Fibroblast of skin of left quadriceps (primary cell): ENCODE results near the gene RBM38.

Experiments
- DNase-seq, 2 experiments: peaks; one replicate each; pipeline ENCODE4 v3.0.0-alpha.2; 2013; ENCODE audit warnings: low read depth in 2 of 2

The RBM38 gene

DNA sequence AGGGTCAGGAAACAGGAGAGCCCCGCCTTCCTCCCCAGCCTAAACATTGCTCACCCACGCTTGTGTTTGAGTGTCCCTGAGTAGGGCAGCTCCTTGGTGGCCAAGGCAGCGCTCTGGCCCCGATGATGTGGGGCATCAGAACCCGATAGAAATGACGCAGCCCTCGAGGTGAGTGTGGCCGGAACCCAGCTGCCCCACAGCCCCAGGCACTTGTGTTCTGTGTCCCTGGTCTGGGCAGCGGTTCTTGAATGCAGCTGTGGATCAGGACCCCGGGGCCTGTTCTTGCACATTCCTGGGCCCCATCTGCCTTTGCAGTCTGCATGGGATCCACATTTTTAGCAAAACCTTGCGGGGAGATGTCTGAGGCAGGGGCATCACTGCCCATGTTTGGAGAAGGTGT lies 12.8 kb downstream of the RBM38 start:
- no peak for DNase-seq

DNA sequence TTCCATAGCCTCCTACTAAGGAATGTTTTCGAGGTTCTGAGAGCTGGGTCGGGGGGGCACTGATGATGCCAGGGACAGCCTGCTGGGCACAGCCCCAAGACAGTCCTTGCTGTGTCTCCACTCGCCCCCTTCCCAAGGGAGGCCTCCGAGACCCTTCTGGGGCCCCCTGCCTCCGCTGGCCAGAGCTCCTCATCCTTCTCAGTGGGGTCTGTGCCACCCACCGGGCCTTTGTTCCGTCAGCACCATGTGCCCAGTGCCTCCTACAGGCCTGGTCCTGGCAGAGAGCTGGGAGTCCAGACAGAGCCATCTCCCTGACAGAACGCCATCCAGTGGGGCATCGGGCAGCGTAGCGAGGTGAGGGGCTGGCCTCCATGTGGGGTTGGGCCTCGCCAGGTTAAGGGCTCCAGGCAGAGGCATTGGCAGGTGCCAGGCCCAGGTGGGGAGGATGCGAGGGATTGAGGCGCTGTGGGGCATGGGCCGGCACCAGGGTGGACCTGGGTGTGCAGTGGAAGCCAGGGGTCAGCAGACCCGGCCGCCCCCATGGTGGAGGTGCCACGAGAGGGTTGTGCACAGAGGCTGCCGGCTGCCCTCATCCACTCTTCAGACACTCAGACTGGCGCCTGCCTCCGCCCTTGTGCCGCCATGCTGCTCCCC lies 13.3 kb downstream of the RBM38 start:
- no peak for DNase-seq

DNA sequence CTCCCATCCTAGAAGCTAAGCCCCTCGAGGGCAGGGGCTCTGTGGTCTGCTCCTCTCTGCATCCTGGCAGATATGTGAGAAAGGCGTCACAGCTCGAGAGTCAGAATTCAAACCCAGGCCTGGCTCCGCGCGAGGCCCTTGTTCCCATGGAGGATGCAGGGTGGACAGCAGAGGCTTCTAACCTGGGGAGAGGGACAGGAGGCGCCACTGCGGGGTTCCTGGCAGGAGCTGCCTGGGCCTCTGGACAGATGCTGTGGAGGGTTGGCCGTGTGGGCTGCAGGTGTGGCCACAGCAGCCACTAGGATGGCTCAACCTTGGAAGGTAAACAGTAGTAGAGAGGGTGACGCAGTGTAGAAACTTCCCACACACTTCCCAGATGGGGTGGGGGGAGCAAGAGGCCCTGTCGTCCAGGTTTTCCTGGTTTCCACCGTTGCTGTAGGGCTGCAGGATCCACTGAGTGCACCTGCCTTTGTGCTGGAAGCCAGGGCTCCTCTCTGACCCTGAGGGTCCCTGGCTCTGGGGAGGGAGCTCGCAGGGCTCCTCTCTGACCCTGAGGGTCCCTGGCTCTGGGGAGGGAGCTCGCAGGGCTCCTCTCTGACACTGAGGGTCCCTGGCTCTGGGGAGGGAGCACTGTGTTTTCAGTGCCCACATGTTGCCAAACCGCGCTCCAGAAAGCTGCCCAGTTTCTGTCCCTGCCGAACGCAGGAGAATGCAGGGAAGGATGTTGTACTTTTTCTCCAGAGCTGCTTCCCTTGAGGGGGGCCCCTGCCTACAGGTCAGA lies 14.2 kb downstream of the RBM38 start:
- DNase-seq = no peak

DNA sequence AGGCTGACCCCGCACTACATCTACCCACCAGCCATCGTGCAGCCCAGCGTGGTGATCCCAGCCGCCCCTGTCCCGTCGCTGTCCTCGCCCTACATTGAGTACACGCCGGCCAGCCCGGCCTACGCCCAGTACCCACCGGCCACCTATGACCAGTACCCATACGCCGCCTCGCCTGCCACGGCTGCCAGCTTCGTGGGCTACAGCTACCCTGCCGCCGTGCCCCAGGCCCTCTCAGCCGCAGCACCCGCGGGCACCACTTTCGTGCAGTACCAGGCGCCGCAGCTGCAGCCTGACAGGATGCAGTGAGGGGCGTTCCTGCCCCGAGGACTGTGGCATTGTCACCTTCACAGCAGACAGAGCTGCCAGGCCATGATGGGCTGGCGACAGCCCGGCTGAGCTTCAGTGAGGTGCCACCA lies 16.4 kb downstream of the RBM38 start:
- DNase-seq = no peak

DNA sequence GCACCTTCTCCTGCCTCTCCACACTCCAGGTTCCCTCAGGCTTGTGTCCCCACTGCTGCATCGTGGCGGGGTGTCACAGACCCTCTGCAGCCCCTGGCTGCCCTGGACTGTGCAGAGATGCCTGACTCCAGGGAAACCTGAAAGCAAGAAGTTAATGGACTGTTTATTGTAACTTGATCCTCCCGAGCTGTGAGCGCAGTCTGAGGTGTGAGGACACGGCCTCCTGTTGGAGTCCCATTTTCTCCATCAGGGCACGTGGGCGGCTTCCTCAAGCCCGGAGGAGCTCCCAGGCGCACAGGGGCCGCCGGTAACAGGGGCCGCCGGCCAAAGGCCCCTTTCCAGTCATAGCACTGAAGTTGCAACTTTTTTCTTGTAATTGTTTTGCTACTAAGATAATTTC lies 16.9 kb downstream of the RBM38 start:
- no peak for DNase-seq

DNA sequence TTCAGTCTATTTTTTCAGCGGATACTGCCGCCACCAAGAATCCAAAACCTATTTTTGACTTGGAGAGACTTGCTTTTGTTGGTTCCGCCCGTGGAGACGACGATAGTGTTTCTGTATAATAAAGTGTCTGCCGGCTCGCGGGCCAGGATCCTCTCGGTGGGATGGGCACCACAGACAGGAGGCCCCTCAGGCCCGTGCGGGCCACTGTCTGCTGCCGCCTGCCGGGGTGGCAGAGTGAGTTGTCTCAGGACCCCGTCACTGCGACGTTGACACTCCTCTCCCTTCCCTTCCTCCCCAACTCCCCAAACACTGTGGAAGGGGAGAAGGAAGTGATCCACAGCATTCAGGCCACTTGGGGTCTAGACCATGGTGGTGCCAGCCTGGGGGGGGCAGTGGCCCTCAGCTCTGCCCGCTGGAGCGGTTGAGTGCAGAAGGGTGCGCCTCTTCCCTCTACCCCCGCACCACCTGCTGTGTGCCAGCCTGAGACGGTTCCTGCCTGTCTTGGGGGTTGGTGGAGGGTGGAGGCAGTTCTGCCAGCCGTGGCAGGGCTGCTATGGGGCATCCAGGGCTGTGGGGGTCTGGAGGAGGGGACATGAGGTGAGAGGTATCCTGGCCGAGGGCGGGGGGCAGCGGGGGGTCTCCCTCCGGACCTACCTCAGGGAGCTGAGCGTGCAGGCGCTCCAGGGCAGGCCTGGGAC lies 17.5 kb downstream of the RBM38 start:
- no peak for DNase-seq

DNA sequence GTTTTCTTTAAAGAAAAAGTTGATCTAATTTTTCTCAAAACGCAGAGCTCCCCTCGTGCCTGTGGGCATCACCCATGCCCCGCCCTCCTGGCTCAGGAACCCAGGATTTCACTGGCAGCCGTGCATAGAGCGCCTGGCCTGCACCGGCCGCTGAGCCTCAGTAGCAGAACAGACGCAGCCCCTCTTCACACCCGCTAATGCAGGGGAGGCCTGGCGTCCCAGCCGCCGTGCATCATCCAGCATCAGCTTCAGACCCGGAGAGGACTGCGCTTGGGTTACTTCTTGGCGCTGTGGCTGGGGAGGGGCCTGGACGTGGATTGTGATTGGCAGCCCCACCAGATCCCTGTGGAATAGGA lies 18.1 kb downstream of the RBM38 start:
- DNase-seq = no peak

DNA sequence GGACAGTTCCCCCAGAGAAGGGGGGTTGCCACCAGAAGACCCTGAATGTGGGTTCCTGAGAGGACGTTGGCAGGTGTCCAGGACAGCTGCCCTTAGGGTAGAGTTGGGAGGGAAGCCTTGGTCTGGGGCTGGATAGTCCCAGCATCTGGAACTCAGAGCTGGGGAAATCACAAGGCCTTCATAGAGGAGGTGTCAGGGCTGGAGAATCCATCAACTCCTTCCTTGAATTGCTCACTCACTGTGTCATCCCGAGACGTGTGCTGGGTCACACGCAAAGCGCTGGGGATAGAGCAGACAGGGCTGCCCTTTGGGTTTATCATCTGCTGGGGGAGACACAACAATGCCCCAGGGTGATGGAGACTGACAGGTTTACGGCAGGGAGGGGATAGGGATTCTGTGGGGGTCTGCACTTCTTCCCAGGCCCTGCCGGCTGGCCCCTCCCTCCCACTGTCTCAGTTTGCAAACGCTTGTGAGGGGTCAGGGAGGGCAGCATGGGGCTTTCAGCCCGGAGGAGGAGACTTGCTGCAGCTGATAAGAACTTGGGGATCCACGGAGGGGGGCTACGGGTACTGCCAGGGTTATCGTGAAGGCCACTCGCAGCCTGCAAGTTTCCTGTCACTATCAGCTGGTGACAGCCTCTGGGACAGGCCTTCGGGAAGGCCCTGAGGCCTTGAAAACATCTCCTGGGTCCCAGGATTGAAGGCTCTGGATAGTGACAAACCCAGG lies 18.6 kb downstream of the RBM38 start:
- DNase-seq = no peak

DNA sequence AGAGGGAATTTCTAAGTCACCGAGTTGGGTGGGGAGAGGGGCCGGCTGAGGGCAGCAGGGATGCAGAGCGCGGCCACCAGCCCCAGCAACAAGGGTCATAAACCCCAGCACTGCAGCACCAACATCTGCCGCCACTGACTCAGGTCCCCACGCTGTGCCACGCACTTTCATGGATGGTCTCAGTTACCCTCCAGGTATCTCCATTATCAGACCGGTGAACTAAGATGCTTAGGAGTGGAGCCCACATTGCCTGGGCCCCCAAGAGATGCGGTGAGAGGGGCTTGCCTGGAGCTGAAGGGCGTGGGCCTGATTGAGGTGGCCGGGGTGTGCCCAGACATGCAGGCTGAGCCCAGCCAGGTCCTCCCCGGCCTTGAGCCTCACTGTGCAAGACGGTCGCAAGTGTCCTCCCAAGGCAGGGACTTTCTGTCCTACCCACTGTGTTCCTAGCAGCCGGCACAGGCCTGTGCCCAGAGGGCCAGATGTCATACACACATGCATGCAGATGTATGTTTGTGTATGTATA lies 19.3 kb downstream of the RBM38 start:
- DNase-seq = no peak

DNA sequence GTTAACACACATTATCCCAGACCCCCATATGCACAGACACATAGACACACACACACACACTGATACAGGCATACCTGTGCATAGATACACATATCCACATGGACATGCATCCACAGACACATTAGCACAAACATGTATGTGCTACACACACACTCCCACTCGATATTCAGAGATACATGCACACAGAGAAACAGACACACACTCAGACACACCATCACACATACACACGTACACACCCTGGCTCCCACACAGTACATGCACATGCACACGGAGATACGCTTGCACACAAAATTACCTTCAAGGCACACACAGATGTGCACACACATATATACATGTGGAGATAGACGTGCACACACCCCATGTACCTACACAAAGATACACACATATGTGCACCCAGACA lies 19.7 kb downstream of the RBM38 start:
- no peak for DNase-seq

DNA sequence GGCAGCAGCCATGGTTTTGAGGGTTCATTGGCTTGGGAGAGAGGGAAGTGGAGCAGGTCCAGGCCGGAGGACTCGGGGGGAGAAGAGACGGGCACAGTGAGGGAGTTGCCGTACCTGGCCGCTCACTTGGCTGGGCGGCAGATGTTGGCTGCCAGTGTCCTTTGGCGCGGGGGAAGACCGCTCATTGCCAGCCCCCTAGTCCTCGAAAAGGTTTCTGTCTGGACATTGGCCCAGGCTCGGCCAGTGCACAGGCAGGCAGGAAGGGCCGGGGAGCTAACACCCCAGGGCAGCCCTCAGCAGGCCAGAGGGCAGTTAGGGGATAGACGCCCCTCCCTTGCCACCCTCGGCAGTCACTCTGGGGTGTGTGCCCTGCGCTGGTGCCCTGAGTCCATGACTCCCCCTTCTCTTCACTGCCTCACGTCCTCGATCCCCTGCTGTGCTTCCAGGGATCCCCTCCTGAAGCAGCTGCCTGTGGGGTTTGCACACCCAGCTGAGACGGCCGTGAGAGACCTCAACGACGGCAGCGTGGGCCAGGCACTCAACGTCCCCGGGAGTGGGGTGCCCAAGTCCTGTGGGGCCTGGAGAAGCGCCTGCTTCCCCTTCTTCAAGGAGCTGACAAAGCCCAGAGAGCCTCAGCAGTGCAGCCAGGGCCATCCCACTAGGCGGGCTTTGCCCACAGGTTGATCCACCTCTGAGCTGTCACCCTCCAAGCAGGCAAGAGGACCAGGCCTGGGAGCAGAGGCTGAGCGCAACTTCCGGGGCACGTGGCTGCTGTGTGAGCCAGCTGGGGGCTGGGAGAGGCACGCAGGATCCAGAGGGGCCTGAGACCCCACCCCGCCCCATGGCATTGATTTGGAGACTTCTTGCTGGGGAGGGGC lies 20.4 kb downstream of the RBM38 start:
- DNase-seq = no peak

DNA sequence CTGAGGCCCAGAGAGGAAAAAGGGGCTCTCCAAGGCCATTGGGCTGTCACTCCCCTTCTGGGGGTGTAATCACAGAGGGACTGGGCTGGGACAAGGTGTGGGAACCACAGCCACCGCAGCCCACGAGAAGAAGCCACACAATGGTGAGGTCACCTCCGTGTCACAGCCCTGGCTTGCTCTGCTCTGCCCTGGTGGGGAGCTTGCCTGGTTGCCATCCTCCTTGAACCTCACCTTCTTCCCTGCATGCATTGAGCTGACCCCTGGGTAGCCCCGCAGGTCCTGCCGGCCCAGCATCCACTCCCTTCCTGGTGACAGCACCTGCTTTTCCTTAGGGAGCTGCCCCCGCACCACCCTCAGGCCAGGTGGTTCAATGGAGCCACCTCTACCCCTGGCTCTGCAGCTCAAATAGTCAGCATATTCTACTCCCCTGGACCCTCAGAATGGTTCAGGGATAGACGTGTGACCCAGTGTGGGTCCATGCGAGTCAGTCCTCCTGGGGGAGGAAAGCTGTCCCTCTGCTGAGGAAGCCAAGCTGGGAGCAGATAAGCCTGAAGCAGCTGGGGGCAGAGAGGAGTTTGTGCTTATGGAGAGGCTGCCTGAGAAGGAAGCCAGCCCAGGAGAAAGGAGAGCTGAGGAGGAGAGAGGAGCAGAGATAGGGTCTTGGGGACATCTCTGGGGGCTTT lies 21.3 kb downstream of the RBM38 start:
- no peak for DNase-seq

DNA sequence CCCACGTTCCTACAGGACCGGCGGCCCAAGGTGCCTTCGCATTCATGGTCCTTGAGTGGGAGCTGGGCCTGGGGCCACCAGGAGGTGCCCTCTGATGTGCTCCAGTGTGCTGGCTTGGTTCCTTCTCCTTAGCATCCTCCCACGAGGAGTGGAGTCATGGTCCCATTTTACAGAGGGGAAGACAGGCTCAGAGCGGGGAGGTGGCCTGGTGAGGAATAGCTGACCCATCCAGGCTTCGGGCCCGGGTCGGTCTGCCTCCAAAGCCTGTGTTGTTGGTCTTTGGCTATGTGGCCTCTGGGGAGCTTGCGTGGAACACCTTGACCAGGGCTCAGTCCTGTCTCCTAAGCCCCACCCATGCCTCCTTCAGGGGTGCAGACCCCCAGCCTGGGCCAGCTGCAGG lies 22.8 kb downstream of the RBM38 start:
- DNase-seq = no peak

DNA sequence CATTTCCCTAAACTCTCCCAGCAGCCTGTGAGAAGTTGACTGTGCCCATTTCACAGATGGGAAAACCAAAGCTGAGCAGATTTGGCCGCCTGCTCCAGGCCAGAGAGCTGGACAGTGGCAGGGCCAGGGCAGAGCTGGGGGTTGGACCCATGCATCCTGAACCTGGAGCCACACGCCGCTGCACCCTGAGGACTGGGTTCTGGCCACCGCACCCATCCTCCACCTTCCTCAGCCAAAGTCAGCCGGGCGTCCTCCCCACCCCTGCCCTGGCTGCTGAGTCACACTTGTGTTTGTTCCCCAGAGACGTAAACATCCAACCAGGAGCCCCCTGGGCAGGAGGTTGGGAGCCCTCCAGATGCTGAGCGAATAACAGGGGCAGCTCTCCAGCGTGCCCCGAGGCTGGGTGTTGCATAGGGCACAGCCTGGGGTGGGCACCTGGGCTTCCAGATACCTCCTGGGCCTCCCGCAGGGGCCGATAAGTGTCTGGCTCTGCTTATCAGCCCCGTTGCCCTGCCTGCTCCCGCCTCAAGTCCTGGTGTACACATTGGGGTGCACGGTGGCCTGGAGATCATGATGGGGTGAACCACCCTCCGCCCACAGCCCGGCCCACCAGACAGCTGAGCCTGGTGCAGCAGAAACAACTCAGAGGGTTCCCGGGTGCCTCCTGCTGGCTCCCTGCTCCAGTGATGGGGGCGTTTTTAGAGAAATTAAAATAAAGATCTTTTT lies 23.8 kb downstream of the RBM38 start:
- no peak for DNase-seq

DNA sequence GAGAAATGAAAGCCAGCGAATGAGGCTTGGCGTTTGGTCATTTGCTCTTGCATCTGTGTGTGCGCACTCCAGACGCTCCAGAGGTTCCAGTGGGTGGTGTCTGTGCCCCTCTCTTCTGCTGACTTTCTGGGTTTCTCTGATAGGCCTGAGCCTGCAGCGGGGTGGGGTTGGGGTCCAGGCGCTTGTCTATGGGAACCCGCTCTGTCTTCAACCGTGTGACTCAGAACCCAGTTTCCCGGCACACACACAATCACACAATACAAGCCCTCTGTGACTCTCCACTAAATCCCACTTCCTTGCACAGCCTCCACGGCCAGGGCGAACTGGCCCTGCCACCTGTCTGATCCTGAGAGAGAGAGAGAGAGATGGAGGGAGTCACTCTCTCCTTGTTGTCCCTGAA lies 24.6 kb downstream of the RBM38 start:
- no peak for DNase-seq

DNA sequence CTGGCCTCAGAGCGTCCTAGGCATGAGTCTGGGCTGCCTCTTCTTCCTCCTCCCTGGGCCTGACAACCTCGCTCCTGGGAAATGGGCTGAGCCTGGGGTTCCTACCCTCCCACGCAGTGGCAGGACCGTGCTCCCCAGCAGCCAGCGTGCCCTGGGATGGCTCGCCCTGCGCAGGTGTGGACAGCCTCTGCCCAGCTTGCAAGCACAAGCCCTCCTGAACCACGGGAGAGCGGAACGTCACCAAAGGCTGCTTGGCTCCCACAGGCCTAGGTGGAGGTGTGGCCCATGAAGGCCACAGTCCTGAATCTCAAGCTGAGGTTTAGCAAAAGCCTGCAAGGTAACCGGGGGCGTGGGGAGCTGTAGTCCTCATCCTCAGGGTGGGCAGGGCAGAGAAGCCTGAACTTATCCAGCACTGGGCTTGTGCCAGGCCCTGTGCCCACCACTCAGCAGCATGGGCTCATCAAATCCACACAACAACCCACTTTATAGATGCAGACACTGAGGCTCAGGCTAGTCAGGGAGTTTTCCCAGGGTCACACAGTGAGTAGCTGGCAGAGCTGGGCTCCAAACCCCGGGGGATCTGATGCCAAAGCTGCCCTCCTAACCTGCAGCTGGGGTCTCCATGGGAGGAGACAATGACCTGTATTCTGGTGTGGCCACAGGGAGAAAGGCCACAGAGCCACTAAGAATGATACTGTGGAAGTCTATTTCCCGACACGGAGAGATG lies 25.3 kb downstream of the RBM38 start:
- DNase-seq = no peak

DNA sequence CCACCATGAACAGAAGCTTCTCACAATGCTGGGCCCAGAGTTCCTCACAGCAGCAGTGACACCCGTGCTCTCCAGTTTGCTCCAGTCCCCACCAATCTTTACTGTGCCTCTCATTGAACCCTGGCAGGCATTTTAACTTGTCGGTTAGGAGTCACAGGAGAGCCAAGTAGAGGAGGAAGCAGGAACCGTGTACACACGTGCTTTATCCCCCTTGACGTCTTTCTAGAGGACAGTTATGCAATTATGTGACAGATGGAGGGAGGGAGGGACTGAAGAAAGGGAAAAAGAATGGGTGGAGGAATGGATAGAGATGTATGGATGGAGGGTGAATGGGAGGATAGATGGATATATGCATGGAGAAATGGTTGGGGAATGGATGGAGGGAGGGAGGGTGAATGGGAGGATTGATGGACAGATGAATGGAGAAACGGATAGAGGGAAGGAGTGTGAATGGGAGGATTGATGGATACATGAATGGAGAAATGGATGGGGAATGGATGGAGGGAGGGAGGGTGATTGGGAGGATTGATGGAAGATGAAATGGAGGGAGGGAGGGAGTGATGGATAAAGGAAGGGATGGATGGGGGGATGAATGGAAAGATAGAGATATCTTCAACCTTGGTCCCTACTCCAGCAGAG lies 26.0 kb downstream of the RBM38 start:
- no peak for DNase-seq
